K562 (cell line): ENCODE data around the gene PGGHG. TPM values are rescaled to one million over a fixed set of nuclear protein-coding genes. Genes with fewer than 3 reads are reported as not detected.

Experiments
- ATAC-seq: fragments of 200-7000 bp; cut with Tn5 transposase; 3 replicates; pipeline ENCODE4 v1.9.1; 2020; ENCODE audit warnings: moderate library complexity
- BruUV-seq: library from RNA; stranded (reverse); fragments of 400-500 nt; replicated peaks from 2 replicates; lab custom pipeline; 2021; lab: Mats Ljungman, UMichigan
- CTCF ChIA-PET: fragments of 300-600 bp; formaldehyde crosslinking; extraction: SDS; loops from one replicate; lab custom pipeline; 2021; ENCODE audit warnings: low intra/inter-chr PET ratio; lab: Yijun Ruan, JAX
- POLR2A ChIA-PET: fragments of 300-600, 350-650 bp; sonication (Branson Sonifier 250); formaldehyde crosslinking; extraction: SDS; loops from one replicate; lab custom pipeline; 2021; ENCODE audit warnings: antibody characterized with exemption, inconsistent platforms; lab: Yijun Ruan, JAX
- DNase-seq, 4 experiments: peaks; one replicate each; pipeline versions ENCODE4 v3.0.0 to v3.0.0-alpha.2; 2011 to 2018; ENCODE audit warnings: low spot score in 3 of 4, mixed read lengths in 3 of 4; ENCODE audit errors: extremely low read depth in 1 of 4
- FAIRE-seq: peaks from 2 replicates; lab custom pipeline; 2011; peaks lifted over from hg19 to GRCh38; lab: Jason Lieb, UNC
- H2AFZ ChIP-seq: 2 replicates; pipeline ENCODE4 v1.6.0; 2011; ENCODE audit warnings: low read depth, low read length, control low read depth, inconsistent platforms
- H3K27ac ChIP-seq: fragments of 200-600 bp; 3 replicates; pipeline ENCODE4 v1.8.0; 2011; ENCODE audit warnings: low read depth, mild to moderate bottlenecking, control low read depth, inconsistent platforms, low read length, moderate library complexity, mixed read lengths; ENCODE audit errors: extremely low read depth
- H3K27me3 ChIP-seq, 2 experiments: fragments of 300-600 bp in 1 of 2; 2 replicates in 1 of 2; 3 replicates in 1 of 2; pipeline versions ENCODE4 v1.6.0 to v1.8.0; 2011; ENCODE audit warnings: inconsistent platforms in 2 of 2, low read length in 2 of 2, mild to moderate bottlenecking in 1 of 2, mixed read lengths in 1 of 2, moderate library complexity in 1 of 2; ENCODE audit not compliant: control insufficient read depth in 2 of 2, insufficient read depth in 2 of 2
- H3K36me3 ChIP-seq: fragments of 300-600 bp; 3 replicates; pipeline ENCODE4 v1.8.0; 2011; ENCODE audit warnings: mild to moderate bottlenecking, low read length, inconsistent platforms; ENCODE audit not compliant: control insufficient read depth, insufficient read depth
- H3K4me1 ChIP-seq, 2 experiments: fragments of 200-600 bp in 1 of 2; replicated peaks in 1 of 2; 2 replicates in 1 of 2; 3 replicates in 1 of 2; pipeline versions ENCODE4 v1.5.1 to v1.8.0; 2011; ENCODE audit warnings: inconsistent platforms in 2 of 2, low read length in 2 of 2, mild to moderate bottlenecking in 1 of 2, mixed read lengths in 1 of 2, moderate library complexity in 1 of 2; ENCODE audit not compliant: control insufficient read depth in 2 of 2, insufficient read depth in 2 of 2
- H3K4me2 ChIP-seq: 2 replicates; pipeline ENCODE4 v1.6.1; 2011; ENCODE audit warnings: low read length, control low read depth, inconsistent platforms, mixed read lengths; ENCODE audit not compliant: insufficient read depth
- H3K4me3 ChIP-seq: fragments of 200-600 bp; sonication (generic), shearing (Covaris generic); 2 replicates; pipeline ENCODE4 v1.5.1; 2016; ENCODE audit warnings: control low read depth, inconsistent platforms
- H3K79me2 ChIP-seq: fragments of 200-600 bp; 3 replicates; pipeline ENCODE4 v1.8.0; 2011; ENCODE audit warnings: low read length, inconsistent platforms; ENCODE audit not compliant: control insufficient read depth, insufficient read depth
- H3K9ac ChIP-seq, 2 experiments: 2 replicates each; pipeline versions ENCODE4 v1.6.0 to v1.6.1; 2011; ENCODE audit warnings: low read depth in 2 of 2, low read length in 2 of 2, control low read depth in 1 of 2, inconsistent platforms in 1 of 2, mild to moderate bottlenecking in 1 of 2, mixed read lengths in 1 of 2; ENCODE audit not compliant: insufficient read depth in 1 of 2
- H3K9me1 ChIP-seq: one replicate; pipeline ENCODE4 v1.6.0; 2011; ENCODE audit warnings: inconsistent platforms, mild to moderate bottlenecking, low read length, moderate library complexity; ENCODE audit not compliant: control insufficient read depth, insufficient read depth
- H3K9me3 ChIP-seq: replicated peaks from 2 replicates; pipeline ENCODE4 v1.5.1; 2011; ENCODE audit warnings: low read depth, low read length, inconsistent platforms; ENCODE audit not compliant: control insufficient read depth, insufficient read depth
- H4K20me1 ChIP-seq: replicated peaks from 2 replicates; pipeline ENCODE4 v1.6.1; 2011; ENCODE audit warnings: low read length, inconsistent platforms, mixed read lengths; ENCODE audit not compliant: control insufficient read depth, insufficient read depth
- DDX20 ChIP-seq: fragments of 450-650 bp; IDR thresholded peaks from 2 replicates; pipeline ENCODE4 v1.6.1; 2016; ENCODE audit warnings: missing genetic modification characterization, low read depth, mild to moderate bottlenecking, missing compliant biosample characterization, moderate library complexity
- FIP1L1 ChIP-seq: fragments of 200-400 bp; formaldehyde crosslinking; IDR thresholded peaks from 2 replicates; pipeline ENCODE4 v1.6.1; 2018; ENCODE audit warnings: mild to moderate bottlenecking, low read depth, low read length; ENCODE audit not compliant: poor library complexity, severe bottlenecking
- GABPA ChIP-seq: fragments of 200-800 bp; sonication (Bioruptor generic); conservative IDR thresholded peaks from 2 replicates; pipeline ENCODE4 v1.6.1; 2016; ENCODE audit warnings: low read depth, missing genetic modification characterization, missing compliant biosample characterization
- HLTF ChIP-seq: fragments of 450-650 bp; IDR thresholded peaks from 2 replicates; pipeline ENCODE4 v1.6.1; 2016
- HSF4 ChIP-seq: fragments of 250-450 bp; sonication (Bioruptor Pico); IDR thresholded peaks from 2 replicates; pipeline ENCODE4 v2.1.2; 2022; ENCODE audit warnings: mild to moderate bottlenecking, moderate library complexity, borderline replicate concordance
- SOX6 ChIP-seq: fragments of 450-650 bp; IDR thresholded peaks from 2 replicates; pipeline ENCODE4 v1.6.1; 2014; ENCODE audit warnings: mild to moderate bottlenecking
- TCF7L2 ChIP-seq: fragments of 150-350 bp; IDR thresholded peaks from 2 replicates; pipeline ENCODE4 v1.6.1; 2016; ENCODE audit warnings: low read depth, mild to moderate bottlenecking, low read length, moderate library complexity
- WGBS: fragments of 100-300 bp; shearing (Covaris generic); methylation state at CpG from one replicate; pipeline ENCODE4 v1.1.6; 2016; ENCODE audit warnings: low coverage, mixed read lengths; ENCODE audit not compliant: insufficient coverage; ENCODE audit errors: missing lambda C conversion rate; 5-methylcytosine and 5-hydroxymethylcytosine counted together
- in situ Hi-C: fragments of 300-500 bp; cut with MboI; formaldehyde crosslinking; loops from 4 replicates; pipeline ENCODE4 v1.15.0; 2018; ENCODE audit warnings: inconsistent platforms, mixed read lengths
- intact Hi-C: fragments of 100-400 bp; cut with micrococcal nuclease; formaldehyde crosslinking; loops from 2 replicates; pipeline ENCODE4 v1.14.2; 2022
- polyA plus RNA-seq, 8 experiments: library from polyadenylated mRNA; depleted of rRNA in 4 of 8; stranded (reverse) in 5 of 8; unstranded in 3 of 8; fragments of >200 nt; fragmentation: Nextera tagmentation in 2 of 8; fragmentation: Illumina TruSeq in 1 of 8; extraction: Ambion mirVana in 2 of 8; extraction: Trizol in 1 of 8; gene quantifications; 2 replicates each; pipeline versions ENCODE4 v1.2.1 to v1.2.3, GENCODE V29; 2011 to 2014; ENCODE audit warnings: inconsistent platforms in 1 of 8, missing spikeins in 1 of 8
- total RNA-seq, 7 experiments: library from RNA; depleted of rRNA in 6 of 7; stranded (reverse); fragments of >200 nt in 6 of 7; fragmentation: Illumina TruSeq in 2 of 7; extraction: Trizol in 2 of 7; gene quantifications; 2 replicates each; pipeline versions ENCODE4 v1.2.1 to v1.2.3, GENCODE V29; 2011 to 2021; ENCODE audit warnings: low replicate concordance in 1 of 7
- TF ChIP-seq, protein P1 (sequence below): fragments of 200-800 bp; sonication (Bioruptor generic); IDR thresholded peaks from 2 replicates; pipeline ENCODE4 v1.6.1; 2016; ENCODE audit warnings: missing genetic modification characterization, missing compliant biosample characterization

The PGGHG gene
- total and polyA plus RNA-seq, 9 of the 15 experiments (the other 6 are each of a cell fraction or from before 2014, with no cell fraction given), result 0.38 to 85.1 (median 18.1) TPM

- TF ChIP-seq HSF4 (no peak), GABPA (tag) (no peak)
Observed at GRCh38 chr11:241634-242033, 47.3 kb upstream of the PGGHG start (continued).

DNA sequence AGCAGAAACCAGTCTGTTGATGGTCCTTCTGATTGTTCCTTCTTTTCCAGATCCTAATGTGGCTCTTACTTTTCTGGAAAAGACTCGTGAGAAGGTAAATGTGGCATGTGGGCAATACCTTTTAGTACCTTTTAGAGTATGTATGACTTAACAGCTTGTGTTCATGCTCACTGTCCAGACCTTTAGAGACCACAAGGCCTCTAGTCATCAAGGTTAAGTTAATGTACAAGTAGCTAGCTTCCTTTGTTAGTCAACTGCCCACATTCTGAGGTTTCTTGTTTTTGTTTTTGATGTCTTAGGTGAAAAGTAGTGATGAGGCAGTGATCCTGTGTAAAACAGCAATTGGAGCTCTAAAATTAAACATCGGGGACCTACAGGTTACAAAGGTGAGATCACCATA, 44.5 kb upstream of the PGGHG start:
- FAIRE-seq (no peak), DNase-seq (no peak), ATAC-seq (no peak)
- ChIA-PET CTCF (no interaction called here), POLR2A (interaction anchor here (0.6 to 1.1 kb wide), 2 partner anchors 11 to 41 kb away, joined by 3 read pairs; no protein-coding TSS in a partner anchor)
- Histone ChIP-seq H4K20me1 (no peaks in the 10 kb centered on the region), H3K36me3 (peaks cover 95% of the 10 kb centered on the region), H3K9me3 (no peaks in the 10 kb centered on the region), H3K4me2 (no peak overlapping the region), H3K9ac (no peak overlapping the region), H3K4me3 (no peak overlapping the region), H2AFZ (no peak overlapping the region), H3K27ac (no peak overlapping the region), H3K79me2 (peaks cover 31% of the 10 kb centered on the region), H3K9me1 (no peaks in the 10 kb centered on the region), H3K4me1 (no peaks in the 10 kb centered on the region; a peak in 1 of 5 replicates), H3K27me3 (no peaks in the 10 kb centered on the region)
- TF ChIP-seq TCF7L2 (no peak), SOX6 (no peak), FIP1L1 (no peak), HLTF (no peak), DDX20 (no peak)
- TF ChIP-seq, protein P1, sequence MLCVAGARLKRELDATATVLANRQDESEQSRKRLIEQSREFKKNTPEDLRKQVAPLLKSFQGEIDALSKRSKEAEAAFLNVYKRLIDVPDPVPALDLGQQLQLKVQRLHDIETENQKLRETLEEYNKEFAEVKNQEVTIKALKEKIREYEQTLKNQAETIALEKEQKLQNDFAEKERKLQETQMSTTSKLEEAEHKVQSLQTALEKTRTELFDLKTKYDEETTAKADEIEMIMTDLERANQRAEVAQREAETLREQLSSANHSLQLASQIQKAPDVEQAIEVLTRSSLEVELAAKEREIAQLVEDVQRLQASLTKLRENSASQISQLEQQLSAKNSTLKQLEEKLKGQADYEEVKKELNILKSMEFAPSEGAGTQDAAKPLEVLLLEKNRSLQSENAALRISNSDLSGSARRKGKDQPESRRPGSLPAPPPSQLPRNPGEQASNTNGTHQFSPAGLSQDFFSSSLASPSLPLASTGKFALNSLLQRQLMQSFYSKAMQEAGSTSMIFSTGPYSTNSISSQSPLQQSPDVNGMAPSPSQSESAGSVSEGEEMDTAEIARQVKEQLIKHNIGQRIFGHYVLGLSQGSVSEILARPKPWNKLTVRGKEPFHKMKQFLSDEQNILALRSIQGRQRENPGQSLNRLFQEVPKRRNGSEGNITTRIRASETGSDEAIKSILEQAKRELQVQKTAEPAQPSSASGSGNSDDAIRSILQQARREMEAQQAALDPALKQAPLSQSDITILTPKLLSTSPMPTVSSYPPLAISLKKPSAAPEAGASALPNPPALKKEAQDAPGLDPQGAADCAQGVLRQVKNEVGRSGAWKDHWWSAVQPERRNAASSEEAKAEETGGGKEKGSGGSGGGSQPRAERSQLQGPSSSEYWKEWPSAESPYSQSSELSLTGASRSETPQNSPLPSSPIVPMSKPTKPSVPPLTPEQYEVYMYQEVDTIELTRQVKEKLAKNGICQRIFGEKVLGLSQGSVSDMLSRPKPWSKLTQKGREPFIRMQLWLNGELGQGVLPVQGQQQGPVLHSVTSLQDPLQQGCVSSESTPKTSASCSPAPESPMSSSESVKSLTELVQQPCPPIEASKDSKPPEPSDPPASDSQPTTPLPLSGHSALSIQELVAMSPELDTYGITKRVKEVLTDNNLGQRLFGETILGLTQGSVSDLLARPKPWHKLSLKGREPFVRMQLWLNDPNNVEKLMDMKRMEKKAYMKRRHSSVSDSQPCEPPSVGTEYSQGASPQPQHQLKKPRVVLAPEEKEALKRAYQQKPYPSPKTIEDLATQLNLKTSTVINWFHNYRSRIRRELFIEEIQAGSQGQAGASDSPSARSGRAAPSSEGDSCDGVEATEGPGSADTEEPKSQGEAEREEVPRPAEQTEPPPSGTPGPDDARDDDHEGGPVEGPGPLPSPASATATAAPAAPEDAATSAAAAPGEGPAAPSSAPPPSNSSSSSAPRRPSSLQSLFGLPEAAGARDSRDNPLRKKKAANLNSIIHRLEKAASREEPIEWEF, result no peak
- WGBS, result 97% methylated on average over 2 of the region's 2 CpGs
- in situ Hi-C loops, result no loop called here
- no TSS peak for BruUV-seq
- intact Hi-C loops, result no loop called here
